Measurements from ENCODE around the gene ZNF366.
"Not testable (repeated sequence)": the region's sequence is repeated elsewhere in the genome, so short reads cannot be mapped to it uniquely, and the experiment has no call there.

ZNF366 gene

DNA sequence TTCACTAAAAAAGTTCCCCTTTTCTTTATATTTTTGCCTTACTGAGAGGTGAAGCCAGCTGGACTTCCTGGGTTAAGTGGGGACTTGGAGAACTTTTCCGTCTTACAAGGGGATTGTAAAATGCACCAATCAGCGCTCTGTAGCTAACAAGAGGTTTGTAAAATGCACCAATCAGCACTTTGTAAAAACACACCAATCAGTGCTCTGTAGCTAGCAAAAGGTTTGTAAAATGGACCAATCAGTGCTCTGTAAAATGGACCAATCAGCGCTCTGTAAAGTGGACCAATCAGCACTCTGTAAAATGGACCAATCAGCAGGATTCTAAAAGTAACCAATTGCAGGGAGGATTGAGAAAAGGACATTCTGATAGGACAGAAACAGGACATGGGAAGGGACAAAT is 102.4 kb downstream of the ZNF366 start:
- not testable (repeated sequence) for DNase-seq (ENCODE audit: low read depth)

DNA sequence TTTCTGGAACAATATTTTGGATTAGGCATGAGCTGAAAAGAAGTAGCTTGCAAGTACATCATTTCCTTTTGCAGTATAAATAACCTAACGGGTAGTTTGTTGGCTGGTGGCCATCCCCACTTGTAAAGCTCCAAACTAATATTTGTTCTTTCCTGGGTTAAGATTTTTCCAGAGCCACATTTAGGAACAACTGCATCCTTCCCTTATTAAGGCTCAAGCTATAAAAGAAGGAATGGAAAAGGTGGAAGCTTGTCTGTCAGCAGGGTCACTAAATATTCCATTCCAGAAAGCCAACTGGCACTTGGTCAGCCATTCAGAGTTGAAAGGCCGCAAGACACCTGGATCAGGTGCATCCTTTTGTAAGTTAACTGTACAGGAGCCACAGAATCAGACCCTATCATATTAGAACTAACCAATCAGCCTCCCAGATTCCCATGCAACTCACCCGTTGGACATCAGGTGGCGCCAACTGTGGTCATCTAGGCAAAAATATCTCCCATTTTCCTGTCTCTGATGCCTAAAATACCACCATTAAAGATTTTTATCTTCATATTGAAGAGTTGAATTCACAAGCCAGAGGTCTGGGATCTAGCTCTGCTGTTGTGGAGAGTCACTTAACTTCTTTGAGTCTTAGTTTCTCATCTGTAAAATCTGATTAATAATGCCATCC is 104.1 kb downstream of the ZNF366 start:
- no peak for DNase-seq (ENCODE audit: low read depth)

DNA sequence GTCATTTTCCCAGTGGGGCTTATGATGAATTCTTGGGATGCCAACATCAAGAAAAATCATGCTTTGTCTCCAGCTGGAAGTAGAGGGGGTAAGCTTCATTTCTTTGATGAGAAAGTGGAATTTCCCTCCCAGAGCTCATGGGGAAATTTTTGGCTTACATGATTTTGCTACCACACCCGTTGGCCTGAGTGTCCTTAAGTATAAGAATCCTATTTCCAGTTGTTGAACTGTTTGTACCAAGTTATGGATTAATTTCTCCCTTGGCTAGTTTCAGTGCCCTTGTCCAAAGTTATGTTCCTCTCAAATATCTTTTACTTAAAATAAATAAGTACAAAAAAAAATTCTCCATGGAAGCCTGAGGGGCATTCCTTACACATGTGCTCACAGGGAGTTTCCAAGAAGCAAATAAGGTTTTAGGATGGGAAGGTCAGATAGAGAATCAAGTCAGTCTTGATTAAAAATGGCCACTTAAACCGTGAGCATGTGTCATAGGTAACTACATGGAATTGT is 104.8 kb downstream of the ZNF366 start:
- DNase-seq (ENCODE audit: low read depth): no peak

DNA sequence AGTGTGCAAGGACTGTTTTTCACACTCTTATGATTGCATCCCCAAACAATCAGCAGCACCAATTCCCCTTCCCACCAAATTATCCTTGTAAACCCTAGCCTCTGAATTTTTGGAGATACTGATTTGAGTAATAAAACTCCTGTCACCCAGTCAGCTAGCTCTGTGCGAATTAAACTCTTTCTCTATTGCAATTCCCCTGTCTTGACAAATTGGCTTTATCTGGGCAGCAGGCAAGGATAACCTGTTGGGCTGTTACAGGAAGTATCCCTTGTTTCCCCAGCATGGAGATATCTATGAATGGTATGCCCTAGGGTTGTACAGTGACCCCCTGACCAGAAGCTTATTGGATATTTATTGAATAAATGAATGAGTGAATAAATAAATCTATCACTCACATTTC is 106.3 kb downstream of the ZNF366 start:
- DNase-seq (ENCODE audit: low read depth): no peak

DNA sequence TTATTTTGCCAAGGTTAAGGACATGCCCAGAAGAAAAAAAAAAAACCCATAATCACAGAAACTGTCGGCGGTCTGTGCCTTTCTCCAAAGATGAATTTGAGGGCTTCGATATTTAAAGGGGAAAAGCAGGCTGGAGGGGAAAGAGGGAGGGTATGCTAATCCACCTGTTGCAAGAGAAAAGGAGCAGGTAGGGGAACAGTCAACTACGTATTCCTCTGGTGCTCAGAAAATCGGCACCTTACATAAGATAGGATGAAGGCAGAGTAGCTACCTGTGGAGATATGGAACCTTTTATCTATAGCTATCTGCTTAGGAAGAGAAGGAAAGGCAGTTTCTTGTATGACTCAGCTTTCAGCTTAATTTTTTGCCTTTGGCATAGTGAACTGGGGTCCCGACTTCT is 109.4 kb downstream of the ZNF366 start:
- DNase-seq (ENCODE audit: low read depth): no peak

DNA sequence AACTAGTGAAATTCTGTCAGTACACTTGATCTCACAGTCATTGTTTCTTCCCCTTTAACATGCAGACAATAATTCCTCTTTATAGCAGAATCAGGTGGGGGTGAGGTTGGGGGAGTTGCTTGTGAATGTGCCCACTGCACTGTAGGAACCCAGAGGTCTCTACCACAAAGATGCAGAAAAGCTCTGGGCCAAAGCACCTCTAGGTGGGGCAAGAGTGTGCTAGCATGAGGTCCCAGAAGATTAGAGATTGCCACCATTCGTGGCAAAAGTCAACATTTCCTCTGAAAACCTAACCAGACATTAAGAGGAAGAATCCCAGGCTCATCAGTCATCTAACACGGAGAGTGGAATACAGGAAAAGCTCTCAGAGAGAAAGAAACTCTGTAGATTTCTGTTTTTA is 112.5 kb downstream of the ZNF366 start:
- no peak for DNase-seq (ENCODE audit: low read depth)

DNA sequence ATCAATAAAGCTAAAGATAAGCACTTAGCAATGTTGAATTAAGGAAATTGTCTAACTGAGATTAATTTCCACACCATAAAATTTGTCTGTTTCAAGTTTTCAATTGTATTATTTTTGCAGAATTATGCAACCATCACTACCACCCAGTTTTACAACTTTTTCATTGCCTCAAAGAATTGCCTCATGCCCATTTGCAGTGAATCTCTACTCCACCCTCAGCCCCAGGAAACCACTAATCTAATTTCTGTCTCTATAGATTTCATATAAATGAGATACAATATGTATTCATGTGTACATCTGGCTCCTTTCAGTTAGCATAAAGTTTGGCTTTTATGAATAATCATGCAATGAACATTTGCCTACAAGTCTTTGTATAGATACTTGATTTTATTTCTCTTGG is 114.2 kb downstream of the ZNF366 start:
- DNase-seq (ENCODE audit: low read depth): no peak
